C4-2B (cell line): Measurements from ENCODE around the gene SLC37A3.
"Not testable (repeated sequence)": the region's sequence is repeated elsewhere in the genome, so short reads cannot be mapped to it uniquely, and the experiment has no call there.

Source experiments
- H3K27ac ChIP-seq: fragments of 450-650 bp; 2 replicates; pipeline ENCODE4 v1.5.1; 2017
- CTCF ChIP-seq: fragments of 450-650 bp; conservative IDR thresholded peaks from 2 replicates; pipeline ENCODE4 v1.5.1; 2017; ENCODE audit warnings: mild to moderate bottlenecking
- ZFX ChIP-seq: fragments of 450-650 bp; IDR thresholded peaks from 2 replicates; pipeline ENCODE4 v1.6.1; 2017

Gene SLC37A3

DNA sequence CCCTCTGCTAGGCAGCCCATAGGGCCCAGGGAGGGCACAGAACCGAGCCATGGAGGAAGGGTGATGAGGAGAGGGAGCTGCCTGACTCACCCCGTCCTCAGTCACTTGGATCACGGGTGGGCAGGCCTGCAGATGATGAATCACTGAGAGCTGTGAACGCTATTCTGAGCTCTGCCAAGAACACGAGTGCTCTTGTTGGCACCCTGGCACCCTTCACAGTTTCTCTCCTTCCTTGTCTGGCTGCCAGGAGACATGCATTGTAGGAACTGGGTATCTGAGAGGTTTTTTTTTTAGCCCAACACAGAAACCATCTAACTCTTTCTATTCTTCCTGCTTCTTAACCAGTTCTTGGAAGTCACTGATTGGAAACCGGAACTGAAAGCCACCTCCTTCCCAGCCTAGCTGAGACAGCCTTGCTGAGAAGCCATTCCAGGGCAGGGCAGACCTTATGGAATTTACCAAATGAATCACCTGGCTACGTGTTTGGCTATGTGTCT, 82.1 kb downstream of the SLC37A3 start:
- TF ChIP-seq ZFX (no peak), CTCF (no peak)
- H3K27ac ChIP-seq, result peak overlapping the region; percentile 9

GRCh38 chr7:140315498-140316164, 82.7 kb downstream of the SLC37A3 start:
- TF ChIP-seq ZFX, result no peak
- TF ChIP-seq CTCF, result no peak

DNA sequence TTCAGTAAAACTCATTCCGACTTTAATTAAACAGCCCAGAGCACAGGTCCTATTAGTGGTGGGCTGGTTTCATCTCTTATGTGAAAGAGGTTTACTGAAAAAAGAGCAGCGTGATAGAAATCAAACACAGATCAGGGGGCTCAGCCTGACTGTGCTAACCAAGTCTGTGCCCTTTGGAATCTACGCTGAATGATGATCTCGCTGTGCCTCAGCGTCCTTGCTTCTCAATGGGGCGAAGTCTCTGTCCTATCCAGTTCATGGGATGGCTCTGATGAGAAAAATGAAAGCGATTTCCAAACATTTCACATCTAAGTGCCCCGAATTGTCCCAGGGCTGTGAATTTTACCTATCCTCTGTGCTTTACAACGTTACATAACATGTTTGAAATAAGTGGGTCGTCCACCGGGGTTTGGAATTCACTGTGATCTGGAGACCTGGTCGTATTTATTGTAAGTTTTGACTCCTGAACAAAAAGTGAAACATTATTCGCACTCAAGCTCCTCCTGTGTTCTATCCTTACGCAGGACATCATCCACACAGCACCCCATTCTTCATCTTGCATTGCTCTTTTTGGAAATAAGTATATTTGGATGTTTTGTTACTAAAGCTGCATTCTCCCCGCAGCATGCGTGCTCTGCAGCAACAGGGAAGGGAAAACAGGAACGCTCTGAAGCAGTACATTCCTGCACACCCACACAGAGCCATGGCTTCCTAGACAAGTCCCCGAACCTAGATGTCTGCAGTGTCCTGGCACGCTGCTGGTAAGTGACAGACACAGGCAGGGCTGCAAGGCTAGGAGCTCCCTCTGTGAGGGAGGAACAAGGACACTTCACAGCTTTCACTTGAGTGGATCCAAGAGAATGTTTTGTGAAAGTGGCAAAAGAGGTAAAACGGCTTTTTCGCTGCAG, 83.5 kb downstream of the SLC37A3 start:
- no peak overlapping the region; the same call in 1 of the 2 replicates for H3K27ac ChIP-seq
- TF ChIP-seq CTCF (no peak), ZFX (no peak)

More at GRCh38 chr7:140315498-140316164, 82.7 kb downstream of the SLC37A3 start:
- peak overlapping the region; percentile 9 for H3K27ac ChIP-seq

- no peak overlapping the region for H3K27ac ChIP-seq
- no peak for TF ChIP-seq ZFX
- no peak for TF ChIP-seq CTCF
Observed at GRCh38 chr7:140312141-140312846, 86.0 kb downstream of the SLC37A3 start.

- H3K27ac ChIP-seq, result not testable (repeated sequence)
Observed at GRCh38 chr7:140311128-140311527, 87.2 kb downstream of the SLC37A3 start.

- no peak overlapping the region for H3K27ac ChIP-seq
- TF ChIP-seq CTCF, result no peak
- TF ChIP-seq ZFX, result no peak
Observed at GRCh38 chr7:140310337-140311002, 87.9 kb downstream of the SLC37A3 start.

GRCh38 chr7:140308060-140308459, 90.3 kb downstream of the SLC37A3 start:
- H3K27ac ChIP-seq, result no peak overlapping the region
- TF ChIP-seq CTCF (no peak), ZFX (no peak)
